IMR-90 (cell line): Measurements from ENCODE around the gene TEX44. TPM values are rescaled to one million over a fixed set of nuclear protein-coding genes. Genes with fewer than 3 reads are reported as not detected.

Experiments used
- ATAC-seq: fragments of 200-7000 bp; cut with Tn5 transposase; 2 replicates; pipeline ENCODE4 v1.9.1; 2020; ENCODE audit warnings: low read depth, mild to moderate bottlenecking, moderate library complexity
- BruUV-seq: library from RNA; stranded (reverse); fragments of 400-500 nt; replicated peaks from 2 replicates; lab custom pipeline; 2021; lab: Mats Ljungman, UMichigan
- CTCF ChIA-PET: fragments of 300-600 bp; formaldehyde crosslinking; extraction: SDS; loops from one replicate; lab custom pipeline; 2021; ENCODE audit warnings: antibody characterized with exemption; lab: Yijun Ruan, JAX
- POLR2A ChIA-PET: fragments of 300-600 bp; sonication (Branson Sonifier 250); formaldehyde crosslinking; loops from one replicate; lab custom pipeline; 2022; ENCODE audit warnings: antibody characterized with exemption; ENCODE audit not compliant: unreplicated experiment; lab: Charles Lee
- DNase-seq: peaks from one replicate; pipeline ENCODE4 v3.0.0; 2013
- H2AFZ ChIP-seq: replicated peaks from 2 replicates; pipeline ENCODE3; 2013; ENCODE audit warnings: low read length, mild to moderate bottlenecking; ENCODE audit not compliant: poor library complexity
- H2AK5ac ChIP-seq: 2 replicates; pipeline ENCODE4 v1.6.1; 2013; ENCODE audit warnings: low read depth, low read length, inconsistent platforms
- H2AK9ac ChIP-seq: replicated peaks from 2 replicates; pipeline ENCODE3; 2013; ENCODE audit warnings: mild to moderate bottlenecking, low read depth, low read length, moderate library complexity; ENCODE audit not compliant: poor library complexity
- H2BK120ac ChIP-seq: 2 replicates; pipeline ENCODE4 v1.6.1; 2013; ENCODE audit warnings: low read depth, low read length, inconsistent platforms
- H2BK15ac ChIP-seq: 3 replicates; pipeline ENCODE4 v1.6.1; 2013; ENCODE audit warnings: low read depth, low read length, inconsistent platforms
- H2BK20ac ChIP-seq: 2 replicates; pipeline ENCODE4 v1.6.1; 2013; ENCODE audit warnings: low read depth, mild to moderate bottlenecking, inconsistent platforms, low read length, moderate library complexity
- H2BK5ac ChIP-seq: 2 replicates; pipeline ENCODE4 v1.6.1; 2013; ENCODE audit warnings: mild to moderate bottlenecking, low read depth, low read length, inconsistent platforms; ENCODE audit not compliant: poor library complexity, severe bottlenecking
- H3K14ac ChIP-seq: replicated peaks from 2 replicates; pipeline ENCODE4 v1.6.1; 2013; ENCODE audit warnings: low read depth, low read length, inconsistent platforms
- H3K18ac ChIP-seq: 2 replicates; pipeline ENCODE4 v1.6.1; 2013; ENCODE audit warnings: low read depth, low read length, control low read depth
- H3K23ac ChIP-seq: 2 replicates; pipeline ENCODE4 v1.6.1; 2013; ENCODE audit warnings: low read depth, low read length, inconsistent platforms
- H3K27ac ChIP-seq: 2 replicates; pipeline ENCODE4 v1.5.1; 2013; ENCODE audit warnings: mild to moderate bottlenecking, control low read depth, low read length; ENCODE audit not compliant: insufficient read depth
- H3K27me3 ChIP-seq: 2 replicates; pipeline ENCODE4 v1.6.1; 2013; ENCODE audit warnings: low read length; ENCODE audit not compliant: control insufficient read depth, insufficient read depth
- H3K36me3 ChIP-seq: 2 replicates; pipeline ENCODE4 v1.6.1; 2013; ENCODE audit warnings: low read length, mixed read lengths; ENCODE audit not compliant: control insufficient read depth, insufficient read depth
- H3K4ac ChIP-seq: 2 replicates; pipeline ENCODE4 v1.6.1; 2013; ENCODE audit warnings: low read depth, low read length, inconsistent platforms
- H3K4me1 ChIP-seq: 2 replicates; pipeline ENCODE4 v1.6.1; 2013; ENCODE audit warnings: low read length, mixed read lengths; ENCODE audit not compliant: control insufficient read depth, insufficient read depth
- H3K4me2 ChIP-seq: 2 replicates; pipeline ENCODE4 v1.6.1; 2013; ENCODE audit warnings: low read depth, mild to moderate bottlenecking, control low read depth, low read length, moderate library complexity
- H3K4me3 ChIP-seq: 2 replicates; pipeline ENCODE4 v1.5.1; 2013; ENCODE audit warnings: low read depth, mild to moderate bottlenecking, control low read depth, low read length, moderate library complexity; ENCODE audit not compliant: insufficient read depth
- H3K56ac ChIP-seq: 2 replicates; pipeline ENCODE4 v1.6.1; 2013; ENCODE audit warnings: low read length, inconsistent platforms; ENCODE audit not compliant: insufficient read depth; ENCODE audit errors: extremely low read depth
- H3K79me1 ChIP-seq, 2 experiments: 2 replicates each; pipeline ENCODE4 v1.6.1; 2013; ENCODE audit warnings: low read length in 2 of 2, inconsistent platforms in 1 of 2, low read depth in 1 of 2
- H3K9ac ChIP-seq: 2 replicates; pipeline ENCODE4 v1.6.1; 2013; ENCODE audit warnings: low read depth, low read length, control low read depth
- H3K9me1 ChIP-seq: 2 replicates; pipeline ENCODE4 v1.6.1; 2013; ENCODE audit warnings: low read length, inconsistent platforms; ENCODE audit not compliant: insufficient read depth
- H3K9me3 ChIP-seq: 2 replicates; pipeline ENCODE4 v1.6.1; 2013; ENCODE audit warnings: low read length; ENCODE audit not compliant: control insufficient read depth, insufficient read depth
- H4K20me1 ChIP-seq: 2 replicates; pipeline ENCODE4 v1.6.1; 2013; ENCODE audit warnings: low read length, inconsistent platforms; ENCODE audit not compliant: insufficient read depth
- H4K5ac ChIP-seq: 2 replicates; pipeline ENCODE4 v1.6.1; 2013; ENCODE audit warnings: mild to moderate bottlenecking, low read depth, low read length, control low read depth
- H4K8ac ChIP-seq, 2 experiments: 2 replicates each; pipeline ENCODE4 v1.6.1; 2013; ENCODE audit warnings: low read depth in 2 of 2, low read length in 2 of 2, control low read depth in 1 of 2, inconsistent platforms in 1 of 2
- H4K91ac ChIP-seq: 2 replicates; pipeline ENCODE4 v1.6.1; 2013; ENCODE audit warnings: low read depth, low read length, inconsistent platforms; ENCODE audit not compliant: insufficient read depth
- BHLHE40 ChIP-seq: fragments of 150-350 bp; IDR thresholded peaks from 2 replicates; pipeline ENCODE4 v1.6.1; 2016; ENCODE audit warnings: mild to moderate bottlenecking, low read depth, low read length
- CEBPB ChIP-seq: IDR thresholded peaks from 2 replicates; pipeline ENCODE4 v1.6.1; 2012; ENCODE audit warnings: low read depth, low read length, improper control_type of control experiment
- CHD1 ChIP-seq: IDR thresholded peaks from 2 replicates; pipeline ENCODE4 v1.6.1; 2012; ENCODE audit warnings: low read depth, low read length, improper control_type of control experiment
- FOS ChIP-seq: fragments of 150-350 bp; IDR thresholded peaks from 2 replicates; pipeline ENCODE4 v1.6.1; 2016; ENCODE audit warnings: low read depth, low read length
- MAFK ChIP-seq: IDR thresholded peaks from 2 replicates; pipeline ENCODE4 v1.6.1; 2012; ENCODE audit warnings: low read depth, low read length, improper control_type of control experiment
- MAZ ChIP-seq: IDR thresholded peaks from 2 replicates; pipeline ENCODE4 v1.6.1; 2012; ENCODE audit warnings: low read depth, mild to moderate bottlenecking, low read length, improper control_type of control experiment, moderate library complexity, borderline replicate concordance
- MXI1 ChIP-seq: IDR thresholded peaks from 2 replicates; pipeline ENCODE4 v1.6.1; 2012; ENCODE audit warnings: low read depth, mild to moderate bottlenecking, low read length, moderate library complexity, borderline replicate concordance
- NFE2L2 ChIP-seq: fragments of 150-350 bp; IDR thresholded peaks from 2 replicates; pipeline ENCODE4 v1.6.1; 2016; ENCODE audit warnings: low read depth, mild to moderate bottlenecking, low read length
- POLR2A ChIP-seq: IDR thresholded peaks from 2 replicates; pipeline ENCODE4 v1.6.1; 2012; ENCODE audit warnings: mild to moderate bottlenecking, low read depth, low read length
- RAD21 ChIP-seq: IDR thresholded peaks from 2 replicates; pipeline ENCODE4 v1.6.1; 2012; ENCODE audit warnings: low read length, improper control_type of control experiment
- RCOR1 ChIP-seq: IDR thresholded peaks from 2 replicates; pipeline ENCODE4 v1.6.1; 2012; ENCODE audit warnings: mild to moderate bottlenecking, low read length, improper control_type of control experiment; ENCODE audit not compliant: insufficient replicate concordance
- RFX5 ChIP-seq: IDR thresholded peaks from 2 replicates; pipeline ENCODE4 v1.8.0; 2012; ENCODE audit warnings: low read depth, mild to moderate bottlenecking, low read length, moderate library complexity
- SMC3 ChIP-seq: fragments of 150-350 bp; IDR thresholded peaks from 2 replicates; pipeline ENCODE4 v1.6.1; 2016; ENCODE audit warnings: low read depth, mild to moderate bottlenecking, antibody characterized with exemption, low read length, moderate library complexity
- WGBS, 2 experiments: methylation state at CpG; one replicate each; pipeline versions ENCODE4 v1.1.5 to v1.1.7; 2013; ENCODE audit warnings: missing lambda C conversion rate in 2 of 2; ENCODE audit not compliant: insufficient read length in 1 of 2; ENCODE audit errors: extremely low coverage in 2 of 2; 5-methylcytosine and 5-hydroxymethylcytosine counted together
- dilution Hi-C: fragments of 300-500 bp; cut with HindIII; formaldehyde crosslinking; loops from one replicate; pipeline ENCODE4 v1.14.3; 2018; ENCODE audit warnings: low sequenced_read_pairs; ENCODE audit not compliant: unreplicated experiment
- in situ Hi-C: fragments of 300-500 bp; cut with MboI; formaldehyde crosslinking; loops from 3 replicates; pipeline ENCODE4 v1.14.3; 2019; ENCODE audit warnings: low sequenced_read_pairs, inconsistent platforms, mixed read lengths
- intact Hi-C: fragments of 100-400 bp; cut with micrococcal nuclease; formaldehyde crosslinking; loops from 2 replicates; pipeline ENCODE4 v1.10.0; 2022
- polyA plus RNA-seq, 3 experiments: library from polyadenylated mRNA; depleted of rRNA; stranded (reverse); fragments of >200 nt; gene quantifications; 2 replicates each; pipeline ENCODE4 v1.2.3, GENCODE V29; 2012; ENCODE audit warnings: low replicate concordance in 1 of 3
- total RNA-seq: library from RNA; depleted of rRNA; stranded (reverse); fragments of >200 nt; gene quantifications from 2 replicates; pipeline ENCODE4 v1.2.3, GENCODE V29; 2012
- TF ChIP-seq, protein P1 (sequence below): fragments of 150-350 bp; IDR thresholded peaks from 2 replicates; pipeline ENCODE4 v1.6.1; 2017; ENCODE audit warnings: mild to moderate bottlenecking, antibody characterized with exemption, low read length, low read depth
- TF ChIP-seq, protein P2 (sequence below): conservative IDR thresholded peaks from 2 replicates; pipeline ENCODE4 v1.5.1; 2012; ENCODE audit warnings: mild to moderate bottlenecking, low read depth, low read length, improper control_type of control experiment
- TF ChIP-seq, protein P3 (sequence below): fragments of 150-350 bp; IDR thresholded peaks from 2 replicates; pipeline ENCODE4 v1.6.1; 2016; ENCODE audit warnings: low read depth, mild to moderate bottlenecking, low read length, moderate library complexity, borderline replicate concordance

The TEX44 gene
- total and polyA plus RNA-seq, 2 of the 4 experiments (the other 2 are of a cell fraction) = not detected

DNA sequence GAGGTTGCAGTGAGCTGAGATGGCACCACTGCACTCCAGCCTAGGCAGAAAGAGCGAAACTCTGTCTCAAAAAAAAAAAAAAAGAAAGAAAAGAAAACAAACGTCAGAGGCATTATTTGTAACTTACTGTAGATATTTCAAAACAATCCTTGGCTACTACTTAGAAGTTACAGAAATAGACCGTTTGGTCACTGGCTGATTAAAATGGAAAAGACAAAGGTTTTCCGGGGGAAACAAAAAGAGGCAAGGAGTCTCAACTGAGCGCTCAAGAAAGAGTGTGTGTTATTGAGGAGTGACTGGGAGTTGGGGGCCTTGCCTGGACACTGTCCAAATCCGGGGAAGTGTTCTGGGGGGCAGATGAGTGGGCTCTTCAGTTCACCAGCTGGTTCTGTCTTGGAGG is 47.6 kb downstream of the TEX44 start:
- BruUV-seq = no TSS peak
- Histone ChIP-seq H2AK5ac (no peak overlapping the region), H3K4me2 (no peak overlapping the region), H3K23ac (0 out of 2 replicates have a peak overlapping the region, but pooled peaks have one; percentile 5), H4K8ac (peak overlapping the region in 1 of 2 experiments; percentile 79; a peak in 2 of 4 replicates), H4K91ac (no peak overlapping the region), H2BK5ac (no peak overlapping the region), H3K4me1 (peaks cover 13% of the 10 kb centered on the region), H3K14ac (peak overlapping the region; percentile 6; the same call in 1 of the 2 replicates), H4K5ac (peak overlapping the region; percentile 89; the same call in 1 of the 2 replicates), H3K18ac (peak overlapping the region; percentile 80), H3K9me3 (no peaks in the 10 kb centered on the region), H3K9me1 (peaks cover 15% of the 10 kb centered on the region; the same call in 1 of the 2 replicates), H2BK15ac (peak overlapping the region; percentile 36; the same call in 1 of the 3 replicates), H2AFZ (peak overlapping the region; percentile 69), H3K9ac (no peak overlapping the region), H3K36me3 (no peaks in the 10 kb centered on the region), H3K4me3 (no peak overlapping the region), H3K4ac (peak overlapping the region; percentile 64), H2AK9ac (no peak overlapping the region), H3K79me1 (no peaks in the 10 kb centered on the region), H3K56ac (no peak overlapping the region), H4K20me1 (no peaks in the 10 kb centered on the region), H3K27ac (peak overlapping the region; percentile 47; the same call in 1 of the 2 replicates), H2BK20ac (no peak overlapping the region; the same call in 1 of the 2 replicates), H3K27me3 (no peaks in the 10 kb centered on the region), H2BK120ac (peak overlapping the region; percentile 56; the same call in 1 of the 2 replicates)
- in situ Hi-C loops = no loop called here
- WGBS, 2 experiments = 20% methylated on average over 1 of the region's 6 CpGs; no CpG with 5 or more reads in 1 of the 2 experiments
- ChIA-PET CTCF (no interaction called here), POLR2A (interaction anchor here (0.5 kb wide), 1 partner anchor 12 kb away, joined by 10 read pairs; no protein-coding TSS in a partner anchor)
- TF ChIP-seq RAD21 (no peak), RFX5 (no peak), CHD1 (no peak), BHLHE40 (no peak), CEBPB (no peak), MAZ (no peak), MAFK (no peak), MXI1 (no peak), SMC3 (no peak), NFE2L2 (no peak), FOS (no peak), POLR2A (no peak), RCOR1 (no peak)
- TF ChIP-seq, protein P1, sequence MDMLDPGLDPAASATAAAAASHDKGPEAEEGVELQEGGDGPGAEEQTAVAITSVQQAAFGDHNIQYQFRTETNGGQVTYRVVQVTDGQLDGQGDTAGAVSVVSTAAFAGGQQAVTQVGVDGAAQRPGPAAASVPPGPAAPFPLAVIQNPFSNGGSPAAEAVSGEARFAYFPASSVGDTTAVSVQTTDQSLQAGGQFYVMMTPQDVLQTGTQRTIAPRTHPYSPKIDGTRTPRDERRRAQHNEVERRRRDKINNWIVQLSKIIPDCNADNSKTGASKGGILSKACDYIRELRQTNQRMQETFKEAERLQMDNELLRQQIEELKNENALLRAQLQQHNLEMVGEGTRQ = no peak
- TF ChIP-seq, protein P2, sequence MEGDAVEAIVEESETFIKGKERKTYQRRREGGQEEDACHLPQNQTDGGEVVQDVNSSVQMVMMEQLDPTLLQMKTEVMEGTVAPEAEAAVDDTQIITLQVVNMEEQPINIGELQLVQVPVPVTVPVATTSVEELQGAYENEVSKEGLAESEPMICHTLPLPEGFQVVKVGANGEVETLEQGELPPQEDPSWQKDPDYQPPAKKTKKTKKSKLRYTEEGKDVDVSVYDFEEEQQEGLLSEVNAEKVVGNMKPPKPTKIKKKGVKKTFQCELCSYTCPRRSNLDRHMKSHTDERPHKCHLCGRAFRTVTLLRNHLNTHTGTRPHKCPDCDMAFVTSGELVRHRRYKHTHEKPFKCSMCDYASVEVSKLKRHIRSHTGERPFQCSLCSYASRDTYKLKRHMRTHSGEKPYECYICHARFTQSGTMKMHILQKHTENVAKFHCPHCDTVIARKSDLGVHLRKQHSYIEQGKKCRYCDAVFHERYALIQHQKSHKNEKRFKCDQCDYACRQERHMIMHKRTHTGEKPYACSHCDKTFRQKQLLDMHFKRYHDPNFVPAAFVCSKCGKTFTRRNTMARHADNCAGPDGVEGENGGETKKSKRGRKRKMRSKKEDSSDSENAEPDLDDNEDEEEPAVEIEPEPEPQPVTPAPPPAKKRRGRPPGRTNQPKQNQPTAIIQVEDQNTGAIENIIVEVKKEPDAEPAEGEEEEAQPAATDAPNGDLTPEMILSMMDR = no peak
- TF ChIP-seq, protein P3, sequence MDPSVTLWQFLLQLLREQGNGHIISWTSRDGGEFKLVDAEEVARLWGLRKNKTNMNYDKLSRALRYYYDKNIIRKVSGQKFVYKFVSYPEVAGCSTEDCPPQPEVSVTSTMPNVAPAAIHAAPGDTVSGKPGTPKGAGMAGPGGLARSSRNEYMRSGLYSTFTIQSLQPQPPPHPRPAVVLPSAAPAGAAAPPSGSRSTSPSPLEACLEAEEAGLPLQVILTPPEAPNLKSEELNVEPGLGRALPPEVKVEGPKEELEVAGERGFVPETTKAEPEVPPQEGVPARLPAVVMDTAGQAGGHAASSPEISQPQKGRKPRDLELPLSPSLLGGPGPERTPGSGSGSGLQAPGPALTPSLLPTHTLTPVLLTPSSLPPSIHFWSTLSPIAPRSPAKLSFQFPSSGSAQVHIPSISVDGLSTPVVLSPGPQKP = no peak
- DNase-seq (no peak), ATAC-seq (no peak)
- dilution Hi-C loops = no loop called here
- intact Hi-C loops = no loop called here
